Liver (tissue), 2 donors: ENCODE data around the gene IL1RAPL2.

Source experiments
- TF ChIP-seq, protein P1 (sequence below): fragments of 150-350 bp; IDR thresholded peaks from 2 replicates; pipeline ENCODE4 v1.5.1; 2017; ENCODE audit warnings: improper control_type of control experiment, low read depth, low read length; ENCODE audit not compliant: missing input control
- TF ChIP-seq, protein P2 (sequence below): IDR thresholded peaks from 2 replicates; pipeline ENCODE4 v1.6.1; 2016; ENCODE audit warnings: antibody characterized with exemption, mild to moderate bottlenecking
- donor health status: healthy.

DNA sequence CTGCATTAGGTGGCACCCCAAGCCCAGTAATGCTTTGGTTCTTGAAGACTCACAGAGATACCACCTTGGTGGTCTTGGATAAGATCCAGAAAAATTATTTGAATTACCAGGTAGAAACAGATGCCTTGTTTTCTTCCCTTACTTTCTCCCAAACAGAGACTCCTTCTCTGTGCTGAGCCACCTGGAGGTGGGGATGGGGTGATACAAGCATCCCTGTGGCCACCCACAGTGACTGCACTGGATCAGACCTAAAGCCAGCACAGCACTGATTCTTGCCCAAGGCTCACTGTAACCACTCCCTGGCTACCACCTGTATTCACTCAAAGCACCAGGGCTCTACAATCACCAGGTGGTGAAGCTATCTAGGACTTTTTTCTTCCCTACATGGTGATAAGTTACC is 497.7 kb downstream of the IL1RAPL2 start:
- TF ChIP-seq, protein P1, sequence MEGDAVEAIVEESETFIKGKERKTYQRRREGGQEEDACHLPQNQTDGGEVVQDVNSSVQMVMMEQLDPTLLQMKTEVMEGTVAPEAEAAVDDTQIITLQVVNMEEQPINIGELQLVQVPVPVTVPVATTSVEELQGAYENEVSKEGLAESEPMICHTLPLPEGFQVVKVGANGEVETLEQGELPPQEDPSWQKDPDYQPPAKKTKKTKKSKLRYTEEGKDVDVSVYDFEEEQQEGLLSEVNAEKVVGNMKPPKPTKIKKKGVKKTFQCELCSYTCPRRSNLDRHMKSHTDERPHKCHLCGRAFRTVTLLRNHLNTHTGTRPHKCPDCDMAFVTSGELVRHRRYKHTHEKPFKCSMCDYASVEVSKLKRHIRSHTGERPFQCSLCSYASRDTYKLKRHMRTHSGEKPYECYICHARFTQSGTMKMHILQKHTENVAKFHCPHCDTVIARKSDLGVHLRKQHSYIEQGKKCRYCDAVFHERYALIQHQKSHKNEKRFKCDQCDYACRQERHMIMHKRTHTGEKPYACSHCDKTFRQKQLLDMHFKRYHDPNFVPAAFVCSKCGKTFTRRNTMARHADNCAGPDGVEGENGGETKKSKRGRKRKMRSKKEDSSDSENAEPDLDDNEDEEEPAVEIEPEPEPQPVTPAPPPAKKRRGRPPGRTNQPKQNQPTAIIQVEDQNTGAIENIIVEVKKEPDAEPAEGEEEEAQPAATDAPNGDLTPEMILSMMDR = no peak
- TF ChIP-seq, protein P2, sequence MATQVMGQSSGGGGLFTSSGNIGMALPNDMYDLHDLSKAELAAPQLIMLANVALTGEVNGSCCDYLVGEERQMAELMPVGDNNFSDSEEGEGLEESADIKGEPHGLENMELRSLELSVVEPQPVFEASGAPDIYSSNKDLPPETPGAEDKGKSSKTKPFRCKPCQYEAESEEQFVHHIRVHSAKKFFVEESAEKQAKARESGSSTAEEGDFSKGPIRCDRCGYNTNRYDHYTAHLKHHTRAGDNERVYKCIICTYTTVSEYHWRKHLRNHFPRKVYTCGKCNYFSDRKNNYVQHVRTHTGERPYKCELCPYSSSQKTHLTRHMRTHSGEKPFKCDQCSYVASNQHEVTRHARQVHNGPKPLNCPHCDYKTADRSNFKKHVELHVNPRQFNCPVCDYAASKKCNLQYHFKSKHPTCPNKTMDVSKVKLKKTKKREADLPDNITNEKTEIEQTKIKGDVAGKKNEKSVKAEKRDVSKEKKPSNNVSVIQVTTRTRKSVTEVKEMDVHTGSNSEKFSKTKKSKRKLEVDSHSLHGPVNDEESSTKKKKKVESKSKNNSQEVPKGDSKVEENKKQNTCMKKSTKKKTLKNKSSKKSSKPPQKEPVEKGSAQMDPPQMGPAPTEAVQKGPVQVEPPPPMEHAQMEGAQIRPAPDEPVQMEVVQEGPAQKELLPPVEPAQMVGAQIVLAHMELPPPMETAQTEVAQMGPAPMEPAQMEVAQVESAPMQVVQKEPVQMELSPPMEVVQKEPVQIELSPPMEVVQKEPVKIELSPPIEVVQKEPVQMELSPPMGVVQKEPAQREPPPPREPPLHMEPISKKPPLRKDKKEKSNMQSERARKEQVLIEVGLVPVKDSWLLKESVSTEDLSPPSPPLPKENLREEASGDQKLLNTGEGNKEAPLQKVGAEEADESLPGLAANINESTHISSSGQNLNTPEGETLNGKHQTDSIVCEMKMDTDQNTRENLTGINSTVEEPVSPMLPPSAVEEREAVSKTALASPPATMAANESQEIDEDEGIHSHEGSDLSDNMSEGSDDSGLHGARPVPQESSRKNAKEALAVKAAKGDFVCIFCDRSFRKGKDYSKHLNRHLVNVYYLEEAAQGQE = no peak
